ENCODE data around the gene OAS1.

DNA sequence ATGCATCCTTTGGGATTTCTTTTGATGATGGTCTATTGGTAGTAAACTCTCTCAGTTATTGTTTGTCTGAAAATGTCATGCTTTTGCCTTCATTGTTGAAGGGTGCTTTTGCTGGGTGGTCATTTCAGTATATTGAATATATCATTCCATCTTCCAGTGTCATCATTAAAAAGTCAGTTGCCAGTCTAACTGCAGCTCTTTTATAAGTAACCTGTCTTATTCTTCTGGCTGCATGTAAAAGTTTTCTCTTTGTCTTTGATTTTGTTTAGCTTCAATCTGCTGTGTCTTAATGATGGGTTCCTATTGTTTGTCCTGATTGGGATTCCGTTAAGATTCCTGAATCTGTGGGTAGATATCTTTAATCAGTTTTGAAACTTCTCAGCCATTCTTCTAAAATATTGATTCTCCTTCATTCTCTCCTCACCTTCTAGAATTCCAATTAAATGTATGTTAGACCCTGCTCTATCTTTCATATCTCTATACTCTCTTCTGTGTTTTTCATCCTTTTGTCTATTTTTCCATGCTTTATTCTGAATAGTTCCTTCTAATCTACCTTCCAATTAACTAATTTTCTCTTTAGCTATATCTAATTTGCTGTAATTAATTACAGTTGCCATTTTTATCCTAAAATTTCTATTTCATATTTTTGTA, 6.4 kb downstream of the OAS1 start:
- TF ChIP-seq TAF1 (IDR thresholded peaks at IDR 0.05; ENCODE audit: low read depth, low read length) (no peak), POLR2A (IDR thresholded peaks at IDR 0.05; ENCODE audit: low read depth, low read length) (no peak), POLR2AphosphoS5 (IDR thresholded peaks at IDR 0.05; ENCODE audit: low read depth, low read length) (no peak), SPI1 (IDR thresholded peaks at IDR 0.05; ENCODE audit: low read depth, low read length) (no peak), PAX5 (IDR thresholded peaks at IDR 0.05; ENCODE audit: insufficient read depth, low read length, severe bottlenecking) (no peak)
